Stimulated activated CD8-positive, alpha-beta memory T cell treated with anti-CD3 and anti-CD28 coated beads, Interleukin-2, amount 100 ng/mL, for 48 hours (primary cell): Measurements from ENCODE around the gene ADORA1.

ENCODE experiments used
- DNase-seq, 2 donors: peaks; one replicate each; pipeline ENCODE4 v3.0.0-alpha.2; 2020; ENCODE audit warnings: low read depth in 2 of 2

ADORA1 gene

DNA sequence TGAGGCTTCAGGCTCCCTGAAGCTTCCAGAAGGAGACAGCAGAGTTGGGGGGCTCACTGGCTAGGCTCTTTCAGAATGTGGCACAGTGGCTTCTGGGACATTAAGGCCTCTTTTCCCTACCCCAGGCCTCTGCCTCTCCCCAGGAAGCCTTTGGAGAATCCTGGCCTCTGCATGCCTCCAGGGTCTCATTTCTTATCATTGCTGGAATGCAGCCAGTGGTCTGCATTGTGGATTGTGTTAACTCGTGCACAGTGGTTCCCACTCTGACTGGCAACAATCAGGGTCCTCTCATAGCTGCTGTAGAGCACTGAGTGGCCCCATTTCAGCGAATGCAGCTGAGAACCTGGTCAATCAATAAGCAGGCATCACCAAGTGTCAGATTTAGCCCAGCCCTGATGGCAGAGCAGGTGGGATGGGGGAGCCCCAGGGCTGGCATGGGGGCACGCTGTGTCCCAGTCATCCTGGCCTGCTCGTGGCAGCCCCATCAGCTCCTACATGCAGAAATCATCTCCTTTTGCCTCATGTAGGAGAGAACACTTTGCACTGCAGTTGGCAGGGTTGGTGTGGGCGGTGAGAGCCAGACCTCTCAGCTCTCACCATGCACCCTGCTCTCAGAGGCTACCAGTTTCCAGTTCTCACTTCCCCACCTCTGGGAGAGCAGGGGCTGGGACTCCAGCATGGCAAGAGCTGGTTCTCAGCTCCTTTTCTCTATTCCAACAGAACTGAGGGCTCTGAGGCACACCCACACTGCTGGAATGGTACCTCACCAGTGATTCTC, 13.4 kb downstream of the ADORA1 start:
- no peak for DNase-seq

DNA sequence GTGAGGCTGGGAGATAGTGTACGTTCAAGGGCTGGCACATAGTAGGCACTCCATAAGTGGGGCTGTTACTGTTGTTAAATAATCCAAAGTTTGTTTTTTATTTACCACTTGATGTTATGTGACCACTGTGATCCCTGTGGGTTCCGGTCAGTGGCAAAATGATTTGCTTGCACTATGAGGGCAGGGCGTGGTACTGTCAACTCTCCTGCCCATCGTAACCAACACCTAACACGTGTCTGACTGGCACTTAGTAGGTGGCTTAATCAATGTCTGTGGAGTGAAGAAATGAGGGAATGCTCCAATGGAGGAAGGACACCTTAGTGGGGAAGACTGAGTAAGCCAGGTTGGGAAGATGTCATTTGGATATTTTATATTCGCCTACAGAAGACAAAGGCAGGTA, 14.6 kb downstream of the ADORA1 start:
- DNase-seq, result no peak

DNA sequence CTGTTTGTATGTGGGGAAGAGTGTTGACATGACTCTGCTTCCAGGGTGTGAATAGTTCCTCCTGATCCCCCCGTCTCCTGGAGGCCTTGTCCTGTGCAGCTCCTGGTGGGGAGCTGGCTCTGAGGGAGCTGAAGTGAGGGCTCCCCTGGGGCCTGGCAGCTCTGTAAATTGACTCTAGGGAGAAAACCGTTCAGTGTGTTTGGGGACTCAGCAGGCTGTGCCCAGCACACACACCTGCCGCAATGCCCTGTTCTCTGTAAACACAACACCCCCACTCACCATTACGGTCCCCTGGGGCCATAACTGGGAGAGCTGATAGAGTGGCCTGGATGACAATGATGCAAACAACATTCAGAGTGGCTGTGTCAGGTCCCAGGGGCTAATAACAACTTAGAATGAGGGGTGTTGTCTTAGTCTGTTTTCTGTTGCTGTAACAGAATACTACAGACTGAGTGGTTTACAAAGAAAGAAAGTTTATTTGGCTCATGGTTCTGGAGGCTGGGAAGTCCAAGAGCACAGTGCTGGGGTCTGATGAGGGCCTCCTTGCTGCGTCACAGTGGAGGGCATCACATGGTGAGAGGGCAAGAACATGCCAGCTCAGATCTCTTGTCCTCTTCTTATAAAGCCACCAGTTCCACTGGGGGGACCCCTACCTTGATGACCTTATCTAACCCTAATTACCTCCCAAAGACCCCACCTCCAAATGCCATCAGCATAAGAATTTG, 15.3 kb downstream of the ADORA1 start:
- no peak for DNase-seq

DNA sequence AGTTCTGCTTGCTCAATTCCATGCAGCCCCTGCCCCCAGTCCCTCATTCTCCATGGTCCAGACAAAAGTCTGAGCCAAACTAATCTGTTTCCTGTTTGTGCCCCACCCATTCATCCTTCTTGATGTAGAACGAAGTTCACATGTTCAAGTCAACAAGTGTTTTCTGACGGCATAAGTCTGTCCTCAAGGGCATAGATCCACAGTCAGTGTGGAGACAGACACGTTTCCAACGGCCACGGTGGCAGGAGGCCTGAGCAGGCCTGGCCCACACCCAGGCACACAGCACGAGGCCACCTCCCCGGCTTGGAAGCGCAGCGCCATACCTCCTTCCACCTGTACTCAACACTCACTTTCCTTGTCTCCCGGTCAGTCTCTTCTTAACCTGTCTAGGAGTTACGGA, 16.1 kb downstream of the ADORA1 start:
- no peak for DNase-seq

DNA sequence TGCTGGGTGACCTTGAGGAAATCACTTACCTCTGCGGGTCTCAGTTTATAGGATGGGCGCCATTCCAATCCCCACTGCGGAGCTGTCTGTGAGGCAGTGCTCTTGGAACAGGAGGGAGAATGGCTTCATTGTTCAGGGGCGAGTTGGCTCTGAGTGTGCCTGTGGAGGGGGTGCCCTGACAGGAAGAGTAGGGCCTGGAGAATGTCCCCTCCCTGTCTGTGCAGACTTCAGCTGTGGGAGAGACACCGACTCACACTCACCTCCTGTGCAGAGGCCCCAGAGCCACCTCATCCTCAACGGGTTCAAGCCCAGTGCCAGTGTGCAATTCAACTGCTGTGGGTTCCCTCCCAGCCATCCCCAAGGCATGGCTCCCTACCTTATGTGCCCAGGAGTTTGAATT, 17.1 kb downstream of the ADORA1 start:
- no peak for DNase-seq

DNA sequence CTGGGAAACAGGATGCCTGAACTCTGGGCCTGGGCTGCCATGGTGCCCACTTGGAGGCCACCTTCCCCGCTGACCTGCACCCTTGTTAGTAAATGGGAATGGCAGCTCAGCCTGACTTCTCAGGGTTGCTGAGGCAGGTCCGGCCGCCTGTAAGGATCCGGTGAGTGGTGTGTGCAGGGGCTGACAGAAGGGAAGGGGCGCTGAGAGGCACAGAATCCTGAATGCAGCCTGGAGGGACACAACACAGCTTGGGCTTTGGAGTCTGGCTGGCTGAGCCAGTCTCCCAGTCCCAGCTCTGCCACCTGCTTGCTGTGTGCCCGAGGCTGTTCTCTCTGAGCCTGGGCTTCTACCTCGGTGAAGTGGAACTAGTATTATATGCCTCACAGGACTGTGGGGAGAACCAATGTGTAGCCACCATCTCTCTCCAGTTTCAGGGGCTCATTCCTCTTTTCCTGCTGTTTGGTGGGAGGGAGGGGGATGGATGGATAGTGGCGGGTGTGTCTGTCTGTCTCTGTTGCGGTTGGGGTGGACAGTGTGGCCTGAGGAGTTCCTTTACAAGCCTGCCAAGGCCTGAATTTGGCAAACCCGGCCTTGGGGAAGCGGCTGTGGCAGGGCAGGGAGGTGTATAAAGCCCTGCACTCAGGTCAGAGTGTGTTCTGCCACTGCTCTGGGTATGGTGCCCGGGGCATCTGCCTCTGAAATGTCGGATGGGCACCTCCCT, 18.0 kb downstream of the ADORA1 start:
- DNase-seq, result no peak

DNA sequence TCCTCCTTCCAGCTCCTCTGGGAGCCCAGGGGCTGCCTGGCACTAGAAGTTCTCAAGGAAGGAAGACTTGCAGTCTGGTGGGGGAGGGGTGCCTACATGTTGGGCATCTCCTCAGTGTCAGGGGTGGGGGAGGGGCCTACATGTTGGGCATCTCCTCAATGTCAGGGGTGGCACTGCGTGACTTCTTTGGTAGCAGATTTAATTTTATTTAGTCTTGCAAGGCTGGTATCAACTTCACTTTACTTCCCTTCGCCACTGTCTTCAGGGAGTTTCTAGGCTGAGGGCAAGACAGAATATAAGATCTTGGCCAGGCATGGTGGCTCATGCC, 18.5 kb downstream of the ADORA1 start:
- no peak for DNase-seq

DNA sequence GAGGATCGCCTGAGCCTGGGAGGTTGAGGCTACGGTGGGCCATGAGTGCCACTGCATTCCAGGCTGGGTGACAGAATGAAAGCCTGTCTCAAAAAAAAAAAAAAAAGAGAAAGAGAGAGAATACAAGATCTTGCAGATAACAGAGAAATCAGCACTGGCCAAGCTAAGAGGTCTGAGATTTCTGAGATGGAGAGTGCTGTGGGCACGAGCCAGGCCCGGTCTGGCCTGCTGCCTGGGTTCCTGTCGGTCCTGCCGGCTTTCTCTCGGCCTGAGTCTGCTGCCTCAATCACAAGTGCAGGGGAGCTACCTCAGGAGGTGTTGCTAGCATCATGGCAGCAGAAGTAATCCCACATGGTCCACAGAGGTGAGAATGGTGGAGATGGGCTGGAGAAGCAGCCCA, 19.0 kb downstream of the ADORA1 start:
- no peak for DNase-seq

DNA sequence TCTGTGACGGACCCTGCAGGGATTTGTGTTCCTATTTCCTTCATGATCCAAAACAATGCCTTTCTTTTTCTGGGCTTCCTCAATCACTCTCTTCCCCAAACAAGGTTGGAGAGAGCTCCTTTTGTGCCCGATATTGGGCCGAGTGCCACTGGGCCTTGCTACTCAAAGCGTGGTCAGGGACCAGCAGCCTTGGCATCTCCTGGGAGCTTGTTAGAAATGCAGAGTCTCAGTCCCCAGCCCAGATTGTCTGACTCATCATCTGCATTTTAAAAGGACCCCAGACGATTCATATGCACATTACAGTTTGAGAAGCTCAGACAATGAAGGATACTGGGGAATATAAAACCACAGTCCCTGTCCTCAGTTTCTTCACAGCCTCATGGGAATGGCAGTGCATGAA, 19.9 kb downstream of the ADORA1 start:
- DNase-seq, result no peak

DNA sequence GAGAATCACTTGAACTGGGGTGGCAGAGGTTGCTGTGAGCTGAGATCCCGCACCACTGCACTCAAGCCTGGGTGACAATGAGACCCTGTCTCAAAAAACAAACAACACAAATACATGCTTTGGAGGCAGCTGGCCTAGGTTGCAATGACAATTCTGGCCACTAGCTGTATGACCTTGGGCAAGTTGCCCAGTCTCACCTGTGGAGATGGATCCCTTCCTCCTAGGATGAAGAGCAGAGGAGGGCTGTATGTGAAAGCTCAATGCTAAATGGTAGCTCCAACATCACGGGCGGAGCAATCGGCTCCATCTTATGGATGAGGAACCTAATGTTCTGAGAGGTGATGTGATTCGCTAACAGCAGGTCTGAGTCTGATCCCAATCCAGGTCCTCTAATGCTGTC, 20.6 kb downstream of the ADORA1 start:
- no peak for DNase-seq

DNA sequence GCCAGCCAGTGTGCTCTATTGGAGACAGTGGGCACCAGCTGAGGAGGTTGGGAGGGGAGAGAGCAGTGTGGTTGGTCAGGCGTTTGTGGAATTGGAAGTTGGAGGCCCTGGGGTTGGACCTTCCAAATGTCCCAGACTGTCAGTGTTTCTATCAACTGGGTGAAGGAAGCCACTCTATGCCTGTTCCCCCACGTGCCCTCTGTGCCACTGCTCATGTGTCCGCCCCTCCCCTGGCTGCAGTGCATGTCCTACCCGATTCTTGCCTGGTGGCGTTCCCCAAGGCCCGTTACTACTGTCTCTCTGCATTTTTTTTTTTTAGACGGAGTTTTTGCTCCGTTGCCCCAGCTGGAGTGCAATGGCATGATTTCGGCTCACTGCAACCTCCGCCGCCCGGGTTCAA, 21.1 kb downstream of the ADORA1 start:
- no peak for DNase-seq

DNA sequence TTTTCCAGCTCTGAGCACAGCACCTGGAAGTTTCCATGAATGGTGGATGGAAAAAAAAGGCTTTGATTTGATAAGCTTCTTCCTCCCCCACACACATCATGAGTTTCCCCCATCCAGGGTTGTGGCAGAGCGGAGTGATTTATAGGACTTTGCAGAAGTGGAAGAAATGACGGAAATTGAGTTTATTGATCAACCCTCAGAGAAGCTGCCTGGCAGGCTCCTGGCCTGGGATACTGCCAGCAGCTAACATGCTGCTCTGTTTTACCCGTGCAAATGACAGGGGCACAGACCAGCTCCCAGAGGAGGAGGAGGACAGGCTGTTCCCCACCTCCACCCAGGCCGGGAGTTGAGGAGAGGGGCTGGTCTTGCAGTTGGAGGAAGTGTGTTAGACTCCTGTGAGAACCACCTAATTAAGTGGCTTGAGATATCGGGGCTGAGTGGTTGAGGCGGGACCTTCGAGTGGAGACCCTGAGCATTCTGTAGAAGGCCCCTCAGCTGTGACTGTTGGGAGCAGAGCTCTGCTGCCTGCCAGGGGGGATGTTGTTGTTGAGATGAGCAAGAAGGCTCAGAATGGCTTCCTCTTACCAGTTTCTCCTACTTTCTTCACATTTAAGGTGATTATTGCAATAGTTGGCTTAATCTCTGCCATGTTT, 21.8 kb downstream of the ADORA1 start:
- no peak for DNase-seq

DNA sequence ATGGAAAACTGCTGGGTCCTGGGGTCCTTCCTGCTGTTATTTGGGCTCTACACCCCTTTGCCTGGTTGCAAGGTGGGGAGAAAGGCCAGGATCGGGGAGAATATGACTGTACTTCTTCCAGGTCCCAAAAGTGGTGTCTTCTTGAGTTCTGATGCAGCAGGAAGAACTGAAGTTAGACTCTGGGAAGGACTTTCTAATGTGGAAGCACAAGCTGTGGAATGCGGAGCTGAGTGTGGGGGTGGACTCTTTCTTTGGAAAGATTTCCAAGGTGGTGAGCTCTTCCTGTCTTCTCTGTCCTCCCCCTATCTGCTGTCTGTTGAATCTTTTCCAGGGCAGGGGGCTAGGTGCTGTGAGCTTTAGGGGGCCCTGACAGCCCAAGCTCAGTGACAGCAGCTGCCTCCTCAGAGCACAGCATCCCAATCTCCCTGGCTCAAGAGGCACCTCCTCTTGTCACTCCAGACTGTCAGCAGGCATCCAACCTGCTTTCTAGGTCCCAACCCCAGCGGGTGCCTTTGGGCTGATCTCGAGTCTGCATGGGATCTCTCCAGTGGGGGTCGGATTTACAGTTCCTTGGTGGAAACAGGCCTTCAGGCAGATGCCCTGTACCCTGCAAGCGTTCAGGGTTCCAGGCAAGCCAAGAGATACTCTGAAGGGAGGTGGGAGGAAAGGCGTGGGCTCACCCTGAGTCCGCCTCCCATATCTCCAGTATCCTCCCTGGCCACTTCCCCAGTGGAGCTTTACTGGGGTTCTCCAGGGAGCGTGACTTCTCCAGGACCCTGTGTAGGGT, 23.2 kb downstream of the ADORA1 start:
- DNase-seq, result no peak

DNA sequence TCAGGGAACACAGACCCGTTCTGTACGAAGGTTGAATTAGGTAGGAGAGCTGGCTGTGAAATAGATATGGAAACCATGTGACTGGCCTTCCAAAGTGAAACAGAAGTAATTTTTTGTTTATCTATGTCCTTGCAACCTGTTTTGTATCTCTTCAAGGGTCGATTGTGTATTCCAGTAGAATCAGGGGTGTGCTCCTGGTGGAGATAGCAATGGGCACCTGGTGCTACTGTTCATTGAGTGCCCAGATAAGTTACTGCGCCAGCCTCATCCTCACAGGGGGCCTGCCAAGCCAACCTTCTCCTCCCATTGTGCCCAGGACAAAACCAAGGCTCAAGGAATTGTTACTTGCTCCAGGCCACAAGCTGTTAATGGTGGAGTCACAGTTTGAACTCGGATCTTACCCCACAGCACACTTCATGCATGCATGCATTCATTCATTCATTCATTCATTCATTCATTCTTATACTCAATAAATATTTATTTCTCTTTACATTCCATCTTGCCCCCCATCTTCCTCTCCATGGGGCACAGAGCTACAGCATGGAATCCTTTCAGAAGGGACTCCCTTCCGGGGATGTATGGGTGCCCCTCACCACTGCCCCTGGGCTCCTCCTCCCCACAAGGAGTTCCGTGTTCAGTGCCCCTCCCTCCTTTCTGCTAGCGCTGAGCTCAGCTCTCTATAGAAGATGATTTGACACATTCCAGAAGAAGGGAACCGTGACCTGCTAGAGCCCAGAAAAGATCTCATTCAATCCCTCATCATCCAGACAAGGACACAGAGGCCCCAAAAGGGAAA, 24.0 kb downstream of the ADORA1 start:
- no peak for DNase-seq

DNA sequence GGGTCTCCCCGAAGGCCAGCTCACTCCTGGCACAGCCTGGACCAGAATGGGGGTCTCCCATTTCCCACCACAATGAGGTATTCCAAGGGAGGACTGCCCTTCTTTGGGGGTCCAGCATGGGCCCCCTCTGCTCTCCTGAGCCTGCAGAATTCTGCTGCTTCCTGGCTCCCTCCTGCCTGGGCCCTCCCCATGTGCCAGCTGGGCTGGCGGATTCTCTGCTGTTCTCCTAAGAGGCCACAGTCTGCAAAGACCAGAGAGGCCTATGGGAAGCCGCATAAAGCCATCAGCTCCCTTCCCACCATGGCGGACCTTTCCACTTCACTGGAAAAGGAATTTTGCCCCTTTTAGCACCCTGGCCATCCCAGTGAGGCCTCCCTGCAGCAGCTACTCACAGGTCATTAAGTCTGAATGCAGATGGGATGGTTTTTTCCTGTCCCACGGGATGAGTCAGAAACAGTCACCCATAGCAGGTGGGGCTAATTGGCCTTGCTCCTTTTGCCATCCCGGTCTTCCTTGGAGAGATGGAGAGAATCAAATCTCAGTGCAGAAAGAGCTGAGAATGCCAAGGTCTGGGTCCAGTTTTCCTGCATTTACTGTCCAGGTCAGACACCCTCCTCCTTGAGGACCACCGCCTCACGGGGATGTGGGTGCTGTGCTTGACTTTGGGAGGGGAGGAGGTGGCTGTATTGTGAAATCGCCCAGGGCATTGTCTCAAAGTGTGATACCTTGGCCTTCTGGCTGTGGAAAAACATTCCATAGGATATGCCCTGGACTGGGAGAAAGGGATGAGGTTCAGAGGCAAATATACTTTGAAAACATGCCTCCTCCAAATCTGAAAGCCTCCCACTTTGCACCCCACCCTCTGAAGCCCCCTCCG, 24.9 kb downstream of the ADORA1 start:
- DNase-seq, result no peak

DNA sequence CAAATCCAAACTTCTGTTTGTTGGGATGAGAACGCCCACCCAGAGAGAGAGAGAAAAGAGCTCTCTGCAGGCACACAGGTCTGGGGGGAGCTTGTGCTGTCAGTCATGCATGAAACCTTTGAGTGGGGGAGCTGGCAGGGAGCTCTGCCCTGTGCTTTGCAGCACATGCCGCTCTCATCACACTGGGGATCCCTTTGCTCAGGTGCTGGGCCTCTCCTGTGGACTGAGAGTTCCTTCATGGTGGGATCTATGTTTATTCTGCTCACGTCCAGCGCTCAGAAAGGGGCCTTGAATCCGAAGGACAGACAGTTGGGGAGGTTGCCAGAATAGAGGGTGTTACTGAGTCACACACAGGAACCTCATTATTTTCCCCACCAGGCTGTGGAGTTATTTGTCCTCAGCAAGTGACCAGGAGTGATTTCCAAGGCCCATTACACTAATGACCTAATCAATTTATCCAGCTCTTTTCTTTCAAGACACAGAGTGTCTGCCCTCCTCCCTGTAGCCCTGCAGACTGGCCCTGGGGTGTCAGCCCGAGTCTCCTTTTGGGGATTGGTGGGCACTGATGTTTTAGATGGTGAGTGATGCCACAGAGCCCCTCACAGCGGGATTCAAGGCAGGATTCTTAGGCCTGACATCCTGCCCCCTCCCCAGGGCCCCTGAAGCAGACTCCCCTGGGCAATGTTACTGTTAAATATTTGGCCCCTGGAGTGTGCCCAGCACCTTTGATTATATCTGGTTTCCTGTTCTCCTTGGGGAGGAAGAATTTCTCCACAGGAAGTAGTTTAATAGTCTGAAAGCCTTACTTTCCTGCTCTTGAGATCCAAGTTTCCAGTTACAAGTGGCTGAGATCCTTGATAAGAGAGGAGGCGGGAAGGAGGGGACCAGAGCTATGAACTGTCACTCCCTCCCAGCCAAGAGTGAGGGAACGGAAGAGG, 25.8 kb downstream of the ADORA1 start:
- no peak for DNase-seq

DNA sequence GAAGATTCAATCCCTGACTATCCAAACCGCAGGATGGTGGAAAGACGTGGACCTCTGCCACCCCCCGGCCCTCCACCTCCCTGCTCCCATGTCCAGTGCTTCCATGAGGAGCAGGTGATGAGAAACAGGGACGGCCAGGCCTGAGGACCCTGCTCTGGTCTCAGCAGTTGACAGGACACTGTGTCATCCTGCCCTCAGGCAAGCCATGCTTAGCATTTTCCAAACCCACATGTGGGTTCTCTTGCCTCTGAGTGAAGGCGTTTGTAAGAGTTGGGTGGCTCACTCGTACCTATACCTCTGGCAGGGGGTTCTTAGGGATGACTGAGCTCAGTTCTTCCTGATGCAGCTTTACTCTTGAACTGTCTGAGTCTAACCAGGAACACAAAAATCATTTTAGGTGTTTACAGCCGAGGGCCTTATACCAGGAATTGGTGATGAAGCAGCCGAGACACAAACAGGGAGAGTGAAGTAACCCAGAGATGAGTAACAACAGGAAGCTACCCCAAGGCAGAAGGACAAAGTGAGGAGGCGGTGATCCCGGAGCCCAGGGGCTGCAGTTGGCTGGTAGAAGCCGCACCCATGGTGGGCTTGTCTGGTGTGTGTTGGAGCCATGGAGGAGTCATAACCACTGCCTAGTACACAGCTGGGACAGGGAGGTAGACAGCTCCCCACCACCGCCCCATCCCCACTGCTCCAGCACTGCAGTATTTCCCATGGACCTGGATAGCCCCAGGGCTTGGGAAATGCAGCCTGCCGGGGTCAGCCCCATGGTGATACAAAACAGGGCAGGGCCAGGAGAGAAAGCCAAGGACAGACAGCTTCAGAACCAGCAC, 26.7 kb downstream of the ADORA1 start:
- no peak for DNase-seq

DNA sequence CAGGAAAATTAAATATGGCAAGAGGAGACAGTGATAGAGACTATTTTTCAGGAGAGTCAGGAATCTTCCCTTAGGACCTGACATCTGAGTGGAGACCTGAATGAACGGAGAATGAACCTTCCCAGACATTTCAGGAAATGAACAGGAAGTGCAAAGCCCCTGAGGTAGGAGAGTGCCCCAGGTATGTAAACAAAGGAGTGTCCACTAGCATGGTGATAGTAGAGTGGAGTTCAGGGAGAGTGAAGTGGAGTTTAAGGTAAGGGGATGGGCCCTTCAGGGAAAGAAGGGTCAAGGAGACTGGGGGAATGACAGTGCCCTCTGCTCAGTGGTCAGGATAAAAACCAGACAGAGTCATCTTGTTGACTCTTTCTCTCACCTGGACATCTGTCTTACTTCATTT, 28.8 kb downstream of the ADORA1 start:
- no peak for DNase-seq
